Parathyroid adenoma (tissue), 2 donors: ENCODE data around the gene TMEM54.

Experiments used
- H2AFZ ChIP-seq: fragments of 300-600 bp; sonication (generic); one replicate; pipeline ENCODE4 v1.7.0; 2017; ENCODE audit warnings: antibody characterized with exemption, mild to moderate bottlenecking
- H3K27ac ChIP-seq: fragments of 300-600 bp; sonication (generic); one replicate; pipeline ENCODE4 v1.7.0; 2017
- H3K27me3 ChIP-seq: fragments of 300-600 bp; sonication (generic); one replicate; pipeline ENCODE4 v1.7.0; 2017; ENCODE audit warnings: low read length; ENCODE audit not compliant: control insufficient read depth, insufficient read depth
- H3K36me3 ChIP-seq: fragments of 300-600 bp; sonication (generic); one replicate; pipeline ENCODE4 v1.7.0; 2017; ENCODE audit warnings: low read length; ENCODE audit not compliant: control insufficient read depth, insufficient read depth
- H3K4me1 ChIP-seq: fragments of 300-600 bp; sonication (generic); one replicate; pipeline ENCODE4 v1.7.0; 2017; ENCODE audit warnings: control low read depth
- H3K4me2 ChIP-seq: fragments of 300-600 bp; sonication (generic); one replicate; pipeline ENCODE4 v1.7.0; 2017; ENCODE audit warnings: low read length
- H3K4me3 ChIP-seq: fragments of 300-600 bp; sonication (generic); one replicate; pipeline ENCODE4 v1.7.0; 2017; ENCODE audit warnings: low read depth, low read length
- H3K79me2 ChIP-seq: fragments of 300-600 bp; sonication (generic); one replicate; pipeline ENCODE4 v1.7.0; 2017; ENCODE audit warnings: control low read depth
- H3K9ac ChIP-seq: fragments of 300-600 bp; sonication (generic); one replicate; pipeline ENCODE4 v1.7.0; 2017; ENCODE audit warnings: mild to moderate bottlenecking
- H3K9me3 ChIP-seq: fragments of 300-600 bp; sonication (generic); one replicate; pipeline ENCODE4 v1.7.0; 2017; ENCODE audit warnings: low read length; ENCODE audit not compliant: control insufficient read depth
- CTCF ChIP-seq: fragments of 300-600 bp; sonication (generic); IDR thresholded peaks from one replicate; pipeline ENCODE4 v1.7.0; 2017; ENCODE audit warnings: antibody characterized with exemption, mild to moderate bottlenecking
- donor health status: primary hyperparathyroidism.

TMEM54 gene

GRCh38 chr1:32897082-32898049 lies 3.8 kb downstream of the TMEM54 start:
- Histone ChIP-seq H3K4me2 (no peak overlapping the region), H3K79me2 (no peaks in the 10 kb centered on the region), H3K4me1 (no peaks in the 10 kb centered on the region), H3K9me3 (no peaks in the 10 kb centered on the region), H3K4me3 (no peak overlapping the region), H2AFZ (no peak overlapping the region), H3K27ac (no peak overlapping the region), H3K27me3 (no peaks in the 10 kb centered on the region), H3K36me3 (no peaks in the 10 kb centered on the region), H3K9ac (no peak overlapping the region)
- TF ChIP-seq CTCF = no peak

DNA sequence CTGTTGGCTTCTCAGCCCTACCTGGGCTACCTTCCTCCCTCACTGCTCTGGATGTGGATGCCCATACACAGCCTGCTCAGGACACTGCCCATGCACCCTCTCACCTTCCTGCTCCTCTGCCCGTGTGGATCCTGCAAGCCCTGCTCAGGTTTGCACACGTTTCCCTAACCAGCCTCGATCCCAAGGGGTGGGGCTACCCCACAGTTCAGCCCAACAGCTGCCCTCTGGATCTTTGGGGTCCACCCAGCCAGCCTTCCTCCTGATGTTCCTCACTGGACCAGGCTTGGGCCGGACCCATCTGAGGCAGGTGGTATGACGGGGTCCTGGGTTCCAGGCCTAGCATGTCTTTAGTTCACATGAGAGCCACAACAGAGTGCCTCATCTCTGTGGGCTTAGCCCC lies 4.7 kb downstream of the TMEM54 start:
- Histone ChIP-seq H3K4me1 (no peaks in the 10 kb centered on the region), H2AFZ (no peak overlapping the region), H3K9ac (no peak overlapping the region), H3K27me3 (no peaks in the 10 kb centered on the region), H3K36me3 (no peaks in the 10 kb centered on the region), H3K27ac (no peak overlapping the region), H3K4me2 (no peak overlapping the region), H3K79me2 (no peaks in the 10 kb centered on the region), H3K9me3 (no peaks in the 10 kb centered on the region), H3K4me3 (no peak overlapping the region)
- no peak for TF ChIP-seq CTCF

DNA sequence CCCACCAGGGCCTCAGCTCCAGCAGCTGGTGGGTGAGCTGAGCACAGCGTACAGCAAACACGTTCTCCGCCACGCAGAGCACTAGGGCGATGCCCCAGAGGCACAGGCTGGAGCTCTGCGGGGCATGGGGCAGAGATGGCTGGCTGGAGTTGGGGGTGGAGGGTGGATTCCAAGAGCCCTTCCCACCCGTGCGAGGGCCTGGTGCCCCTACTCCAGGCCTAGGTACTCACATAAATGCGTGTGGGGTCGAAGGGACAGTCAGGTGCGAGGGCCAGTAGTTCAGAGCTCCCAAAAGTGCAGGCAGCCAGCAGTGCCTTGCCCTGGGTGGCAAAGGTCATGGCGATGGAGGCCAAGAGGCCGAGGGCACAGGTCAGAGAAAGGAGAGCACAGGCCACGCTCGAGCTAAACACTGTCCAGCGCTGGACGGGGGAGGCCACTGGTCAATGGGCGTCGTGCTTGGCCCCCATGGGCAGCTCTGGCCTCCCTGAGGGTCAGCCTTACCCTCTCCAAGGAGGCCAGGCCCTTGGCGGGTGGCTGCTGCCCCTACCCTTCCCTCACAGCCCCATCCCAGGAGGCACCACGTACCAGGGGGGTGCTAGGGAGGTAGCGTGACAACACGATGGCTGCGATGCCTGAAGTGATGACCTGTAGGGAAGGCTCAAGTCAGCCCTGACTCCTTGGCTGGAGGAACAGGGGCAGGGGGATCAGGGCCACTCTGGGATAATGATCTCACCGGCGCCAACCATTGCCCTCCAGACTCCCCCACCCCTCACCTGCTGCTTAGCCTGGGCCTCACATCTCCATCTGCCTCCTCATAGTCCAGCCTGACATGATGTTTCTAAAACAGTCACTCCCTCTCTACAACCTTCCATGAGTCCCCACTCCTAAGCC lies 5.6 kb downstream of the TMEM54 start:
- Histone ChIP-seq H3K9ac (no peak overlapping the region), H2AFZ (no peak overlapping the region), H3K4me1 (no peaks in the 10 kb centered on the region), H3K27me3 (no peaks in the 10 kb centered on the region), H3K36me3 (no peaks in the 10 kb centered on the region), H3K27ac (no peak overlapping the region), H3K4me3 (no peak overlapping the region), H3K79me2 (no peaks in the 10 kb centered on the region), H3K4me2 (no peak overlapping the region), H3K9me3 (no peaks in the 10 kb centered on the region)
- no peak for TF ChIP-seq CTCF

DNA sequence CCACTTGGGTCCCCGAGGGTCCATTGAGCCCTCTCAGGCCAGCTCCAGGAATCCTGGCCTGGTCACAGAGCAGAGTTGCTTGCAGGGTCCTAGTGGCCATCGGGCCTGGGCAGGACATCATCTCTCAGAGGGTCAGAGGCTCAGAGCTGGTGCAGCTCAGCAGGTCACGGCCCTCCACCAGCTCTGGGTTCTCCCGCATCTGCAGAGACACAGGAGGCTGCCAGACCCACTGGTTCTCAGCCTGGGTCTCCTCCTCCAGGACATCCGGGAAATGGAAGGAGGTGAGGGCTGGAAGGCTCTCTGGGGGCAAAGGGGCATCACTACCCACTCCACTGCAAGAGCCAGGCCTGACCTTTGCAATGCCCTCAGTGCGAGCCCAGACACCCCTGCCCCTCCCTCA lies 6.5 kb downstream of the TMEM54 start:
- TF ChIP-seq CTCF = no peak
- Histone ChIP-seq H3K9ac (no peak overlapping the region), H3K27me3 (no peaks in the 10 kb centered on the region), H3K4me2 (no peak overlapping the region), H3K79me2 (no peaks in the 10 kb centered on the region), H2AFZ (no peak overlapping the region), H3K4me1 (no peaks in the 10 kb centered on the region), H3K9me3 (no peaks in the 10 kb centered on the region), H3K4me3 (no peak overlapping the region), H3K27ac (no peak overlapping the region), H3K36me3 (no peaks in the 10 kb centered on the region)
